Measurements from ENCODE around the gene CLIC6. TPM values are rescaled to one million over a fixed set of nuclear protein-coding genes. Genes with fewer than 3 reads are reported as not detected.
A peak's percentile ranks its signal among the peaks of the same experiment; 100 is the strongest.

Gene CLIC6
- total RNA-seq, 1 donor from 2014 or later: 23.5 TPM

DNA sequence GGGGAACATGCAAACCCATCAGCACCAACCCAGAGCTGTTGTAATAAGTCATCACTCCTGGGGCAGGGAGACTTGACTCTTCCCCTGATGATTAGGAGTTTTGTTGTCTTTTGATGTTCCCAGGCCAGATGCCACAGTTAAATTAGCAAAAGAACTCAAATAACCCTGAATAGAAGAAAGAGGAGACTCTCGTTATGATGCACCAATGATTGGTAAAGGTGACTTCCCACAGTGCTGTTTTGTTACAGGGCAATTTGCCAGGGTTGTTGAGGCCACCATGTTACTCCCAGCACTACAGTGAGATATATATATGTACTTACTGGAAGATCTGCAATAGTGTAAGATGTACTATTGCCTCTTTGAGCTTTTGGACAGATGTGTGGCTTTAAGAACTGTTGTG is 29.5 kb upstream of the CLIC6 start:
- Histone ChIP-seq H3K27me3 (ENCODE audit: low read depth) (peaks cover under 1% of the 10 kb centered on the region), H3K9me3 (no peaks in the 10 kb centered on the region), H3K4me1 (no peaks in the 10 kb centered on the region), H3K27ac (no peak overlapping the region), H3K36me3 (no peaks in the 10 kb centered on the region), H3K4me3 (no peak overlapping the region)
- intact Hi-C loops (cut with DNase I): no loop called here
- TF ChIP-seq, protein P1, sequence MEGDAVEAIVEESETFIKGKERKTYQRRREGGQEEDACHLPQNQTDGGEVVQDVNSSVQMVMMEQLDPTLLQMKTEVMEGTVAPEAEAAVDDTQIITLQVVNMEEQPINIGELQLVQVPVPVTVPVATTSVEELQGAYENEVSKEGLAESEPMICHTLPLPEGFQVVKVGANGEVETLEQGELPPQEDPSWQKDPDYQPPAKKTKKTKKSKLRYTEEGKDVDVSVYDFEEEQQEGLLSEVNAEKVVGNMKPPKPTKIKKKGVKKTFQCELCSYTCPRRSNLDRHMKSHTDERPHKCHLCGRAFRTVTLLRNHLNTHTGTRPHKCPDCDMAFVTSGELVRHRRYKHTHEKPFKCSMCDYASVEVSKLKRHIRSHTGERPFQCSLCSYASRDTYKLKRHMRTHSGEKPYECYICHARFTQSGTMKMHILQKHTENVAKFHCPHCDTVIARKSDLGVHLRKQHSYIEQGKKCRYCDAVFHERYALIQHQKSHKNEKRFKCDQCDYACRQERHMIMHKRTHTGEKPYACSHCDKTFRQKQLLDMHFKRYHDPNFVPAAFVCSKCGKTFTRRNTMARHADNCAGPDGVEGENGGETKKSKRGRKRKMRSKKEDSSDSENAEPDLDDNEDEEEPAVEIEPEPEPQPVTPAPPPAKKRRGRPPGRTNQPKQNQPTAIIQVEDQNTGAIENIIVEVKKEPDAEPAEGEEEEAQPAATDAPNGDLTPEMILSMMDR (IDR thresholded peaks at IDR 0.05): no peak
- ATAC-seq (no peak), DNase-seq (no peak)

DNA sequence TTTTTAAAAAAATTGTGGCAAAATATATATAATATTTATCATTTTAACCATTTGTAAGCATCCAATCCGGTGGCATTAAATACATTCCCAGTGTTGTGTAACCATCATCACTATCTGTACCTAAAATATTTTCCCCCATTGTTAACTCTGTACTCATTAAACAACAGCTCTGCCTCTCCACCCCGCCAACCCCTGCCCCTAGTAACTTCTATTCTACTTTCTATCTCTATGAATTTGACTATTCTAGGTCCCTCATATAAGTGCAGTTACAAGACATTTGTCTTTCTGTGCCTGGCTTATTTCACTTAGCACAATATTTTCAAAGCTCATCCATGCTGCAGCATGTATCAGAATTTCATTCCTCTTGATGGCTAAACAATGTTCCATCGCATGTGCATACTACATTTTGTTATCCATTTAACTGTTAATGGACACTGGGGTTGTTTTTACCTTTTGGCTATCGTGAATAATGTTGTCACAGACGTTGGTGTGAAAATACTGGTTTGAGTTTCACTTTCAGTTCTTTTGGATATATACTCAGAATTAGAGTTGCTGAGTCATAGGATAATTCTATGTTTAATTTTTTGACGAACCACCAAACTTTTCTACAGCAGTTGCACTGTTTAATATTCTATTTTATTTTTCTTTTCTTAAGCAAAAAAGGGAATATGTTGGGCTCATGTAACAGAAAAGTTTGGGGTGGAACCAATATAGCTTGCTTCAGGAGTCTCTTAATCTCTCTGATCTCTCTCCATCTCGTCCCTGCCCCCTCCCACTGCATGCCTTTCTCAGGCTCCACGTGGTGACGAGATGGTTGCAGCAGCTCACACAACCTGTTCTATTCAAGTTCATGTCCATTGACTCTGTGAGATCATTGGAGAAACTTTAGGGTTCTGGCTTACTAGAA is 28.7 kb upstream of the CLIC6 start:
- Histone ChIP-seq H3K4me1 (no peaks in the 10 kb centered on the region), H3K27ac (no peak overlapping the region), H3K4me3 (peak overlapping the region; percentile 4), H3K27me3 (ENCODE audit: low read depth) (no peaks in the 10 kb centered on the region), H3K9me3 (no peaks in the 10 kb centered on the region), H3K36me3 (no peaks in the 10 kb centered on the region)
- intact Hi-C loops (cut with DNase I): no loop called here
- ATAC-seq (peak in 1 of 2 donors; percentile 16), DNase-seq (no peak)
- TF ChIP-seq, protein P1 (IDR thresholded peaks at IDR 0.05): no peak

DNA sequence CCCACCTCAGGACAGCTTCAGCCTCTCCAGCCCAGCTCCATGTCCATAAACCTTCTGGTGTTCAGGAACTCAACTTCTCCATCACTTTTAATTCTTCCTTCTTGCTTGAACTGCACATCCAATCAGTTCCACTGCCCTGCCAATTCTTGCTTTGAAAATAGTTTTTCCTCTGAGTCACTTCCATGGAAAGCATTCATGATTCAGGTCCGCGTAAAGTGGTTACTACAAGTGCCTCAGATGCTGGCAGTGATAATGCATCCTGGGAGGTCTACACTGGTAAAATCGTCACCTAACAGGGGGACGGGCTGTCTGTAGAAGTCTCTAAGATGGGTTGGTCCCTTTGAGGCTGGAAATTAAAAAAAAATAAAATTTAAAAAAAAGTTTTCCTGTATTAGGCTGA is 27.9 kb upstream of the CLIC6 start:
- Histone ChIP-seq H3K4me3 (no peak overlapping the region), H3K36me3 (no peaks in the 10 kb centered on the region), H3K27ac (no peak overlapping the region), H3K4me1 (no peaks in the 10 kb centered on the region), H3K27me3 (ENCODE audit: low read depth) (no peaks in the 10 kb centered on the region), H3K9me3 (no peaks in the 10 kb centered on the region)
- TF ChIP-seq, protein P1 (IDR thresholded peaks at IDR 0.05): no peak
- no peak for ATAC-seq
- DNase-seq: no peak
- intact Hi-C loops (cut with DNase I): no loop called here

DNA sequence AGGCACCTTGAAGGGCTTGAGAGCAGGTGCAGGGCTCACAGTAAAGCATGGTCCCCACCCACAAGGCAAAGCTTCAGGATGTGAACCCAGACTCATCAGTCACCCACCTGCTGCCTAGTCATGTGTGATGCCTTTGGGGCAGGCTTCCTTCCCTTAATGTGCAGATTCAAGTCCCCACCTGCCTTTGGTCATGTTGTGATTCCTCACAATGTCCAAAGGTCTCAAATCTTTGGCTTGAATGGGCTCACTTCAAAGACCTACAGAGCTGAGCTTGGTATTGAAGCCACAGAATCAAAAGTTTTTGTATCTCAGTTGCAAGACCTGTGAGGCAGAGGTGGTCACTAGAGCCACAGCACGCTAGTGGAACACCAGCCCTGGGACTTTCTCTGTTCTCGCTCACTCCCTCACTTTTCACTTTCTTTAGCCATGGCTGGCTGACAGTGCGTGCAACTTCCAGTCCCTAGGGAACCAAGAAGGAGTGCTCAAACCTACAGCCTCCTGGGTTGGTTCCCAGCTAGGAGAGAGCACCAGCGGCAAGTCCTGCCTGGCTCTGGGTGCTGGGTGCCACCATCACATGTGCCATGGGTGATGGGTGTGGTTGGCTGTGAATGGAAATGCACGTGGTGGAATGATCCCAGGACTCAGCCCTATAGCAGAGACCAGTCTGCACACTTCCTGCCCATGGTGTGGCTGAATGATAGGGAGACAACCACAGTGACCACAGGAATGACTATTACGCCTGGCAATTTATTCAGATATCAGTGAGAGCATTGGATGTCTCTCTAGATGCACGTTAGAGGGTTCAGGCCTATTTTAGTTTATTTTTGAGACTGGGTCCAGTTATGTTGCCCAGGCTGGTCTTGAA is 26.4 kb upstream of the CLIC6 start:
- no peaks in the 10 kb centered on the region for H3K9me3 ChIP-seq
- no peak overlapping the region for H3K4me3 ChIP-seq
- H3K4me1 ChIP-seq: no peaks in the 10 kb centered on the region
- no peaks in the 10 kb centered on the region for H3K27me3 ChIP-seq (ENCODE audit: low read depth)
- intact Hi-C loops (cut with DNase I): no loop called here
- no peak for ATAC-seq
- H3K36me3 ChIP-seq: no peaks in the 10 kb centered on the region
- H3K27ac ChIP-seq: no peak overlapping the region
- TF ChIP-seq, protein P1 (IDR thresholded peaks at IDR 0.05): no peak
- DNase-seq: no peak

DNA sequence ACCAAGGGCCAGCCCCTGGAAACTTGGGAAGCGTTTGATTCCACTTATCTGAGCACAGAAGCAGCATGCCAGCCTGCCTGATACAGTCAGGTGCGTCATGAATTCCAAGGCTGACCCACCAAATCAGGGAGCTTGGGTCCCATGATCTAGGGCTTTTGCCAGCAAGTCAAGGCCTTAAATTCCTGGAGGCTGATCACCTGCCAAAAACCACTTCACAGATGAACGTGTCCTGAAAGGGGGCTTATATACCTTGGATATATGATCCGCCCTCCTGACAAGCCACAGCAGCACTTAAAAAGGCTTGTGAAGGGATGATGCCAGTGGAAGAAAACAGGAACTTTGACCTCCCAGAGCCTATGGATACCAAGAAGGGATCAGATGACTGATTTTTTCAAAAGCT is 24.0 kb upstream of the CLIC6 start:
- DNase-seq (no peak), ATAC-seq (no peak)
- Histone ChIP-seq H3K9me3 (no peaks in the 10 kb centered on the region), H3K4me1 (no peaks in the 10 kb centered on the region), H3K4me3 (no peak overlapping the region), H3K27me3 (ENCODE audit: low read depth) (no peaks in the 10 kb centered on the region), H3K36me3 (no peaks in the 10 kb centered on the region), H3K27ac (no peak overlapping the region)
- intact Hi-C loops (cut with DNase I): no loop called here
- TF ChIP-seq, protein P1 (IDR thresholded peaks at IDR 0.05): no peak

Measured in lower lobe of right lung (tissue), 2 donors.